H1 (cell line): ENCODE data around the gene CMSS1. TPM values are rescaled to one million over a fixed set of nuclear protein-coding genes. Genes with fewer than 3 reads are reported as not detected.

Experiments used
- CTCF ChIA-PET: fragments of 300-600 bp; sonication (Branson Sonifier 250); formaldehyde crosslinking; loops from one replicate; lab custom pipeline; 2021; ENCODE audit not compliant: partially characterized antibody; lab: Charles Lee
- POLR2A ChIA-PET: fragments of 300-600 bp; sonication (Branson Sonifier 250); formaldehyde crosslinking; loops from one replicate; lab custom pipeline; 2021; ENCODE audit warnings: inconsistent platforms; ENCODE audit not compliant: partially characterized antibody; lab: Charles Lee
- DNase-seq, 2 experiments: peaks; one replicate each; pipeline versions ENCODE4 v3.0.0 to v3.0.0-alpha.2; 2010 to 2022; ENCODE audit warnings: low spot score in 2 of 2, low read depth in 1 of 2, mixed read lengths in 1 of 2
- FAIRE-seq: peaks from 2 replicates; lab custom pipeline; 2011; peaks lifted over from hg19 to GRCh38; lab: Jason Lieb, UNC
- H2AFZ ChIP-seq: 2 replicates; pipeline ENCODE4 v1.8.1; 2012; ENCODE audit warnings: low read length, inconsistent platforms
- H2AK5ac ChIP-seq: 2 replicates; pipeline ENCODE4 v1.6.1; 2013; ENCODE audit warnings: low read depth, low read length
- H2BK120ac ChIP-seq: replicated peaks from 2 replicates; pipeline ENCODE3; 2013; ENCODE audit warnings: low read depth, low read length, inconsistent platforms
- H2BK12ac ChIP-seq: 2 replicates; pipeline ENCODE4 v1.6.1; 2013; ENCODE audit warnings: low read depth, low read length
- H2BK15ac ChIP-seq: 2 replicates; pipeline ENCODE4 v1.6.1; 2013; ENCODE audit warnings: low read length
- H2BK20ac ChIP-seq: 2 replicates; pipeline ENCODE4 v1.6.1; 2013; ENCODE audit warnings: low read length
- H2BK5ac ChIP-seq: 2 replicates; pipeline ENCODE4 v1.6.1; 2013; ENCODE audit warnings: low read depth, low read length
- H3K14ac ChIP-seq: 2 replicates; pipeline ENCODE4 v1.6.1; 2013; ENCODE audit warnings: inconsistent platforms; ENCODE audit not compliant: insufficient read length
- H3K18ac ChIP-seq: 2 replicates; pipeline ENCODE4 v1.6.1; 2013; ENCODE audit warnings: low read length; ENCODE audit errors: extremely low read depth
- H3K23ac ChIP-seq: 2 replicates; pipeline ENCODE4 v1.6.1; 2013; ENCODE audit warnings: inconsistent platforms; ENCODE audit not compliant: insufficient read length
- H3K23me2 ChIP-seq: 2 replicates; pipeline ENCODE4 v1.6.1; 2013; ENCODE audit warnings: low read depth, low read length
- H3K27ac ChIP-seq: 2 replicates; pipeline ENCODE4 v1.6.1; 2011; ENCODE audit warnings: low read depth, low read length, inconsistent platforms
- H3K27me3 ChIP-seq, 4 experiments: replicated peaks in 1 of 4; 1 replicate in 1 of 4; 2 replicates in 3 of 4; pipeline versions ENCODE4 v1.6.1 to v1.8.1; 2011 to 2013; ENCODE audit warnings: low read length in 3 of 4, mild to moderate bottlenecking in 3 of 4, inconsistent platforms in 2 of 4, mixed read lengths in 2 of 4, moderate library complexity in 1 of 4; ENCODE audit not compliant: control insufficient read depth in 3 of 4, insufficient read depth in 3 of 4; ENCODE audit errors: extremely low read depth in 1 of 4
- H3K36me3 ChIP-seq, 4 experiments: 2 replicates each; pipeline versions ENCODE4 v1.6.1 to v1.8.1; 2011 to 2013; ENCODE audit warnings: mild to moderate bottlenecking in 4 of 4, low read length in 3 of 4, moderate library complexity in 2 of 4, control low read depth in 1 of 4, inconsistent platforms in 1 of 4; ENCODE audit not compliant: insufficient read depth in 4 of 4, control insufficient read depth in 2 of 4
- H3K4ac ChIP-seq: replicated peaks from 2 replicates; pipeline ENCODE3; 2013; ENCODE audit warnings: low read length, low read depth, mixed read lengths, inconsistent platforms; ENCODE audit not compliant: insufficient read length
- H3K4me1 ChIP-seq, 4 experiments: replicated peaks in 1 of 4; 1 replicate in 1 of 4; 2 replicates in 3 of 4; pipeline versions ENCODE4 v1.6.1 to v1.8.1; 2011 to 2013; ENCODE audit warnings: low read length in 3 of 4, inconsistent platforms in 2 of 4, mixed read lengths in 1 of 4; ENCODE audit not compliant: insufficient read depth in 4 of 4, control insufficient read depth in 3 of 4
- H3K4me2 ChIP-seq, 2 experiments: 2 replicates each; pipeline versions ENCODE4 v1.6.1 to v1.8.1; 2011 to 2013; ENCODE audit warnings: low read depth in 2 of 2, low read length in 2 of 2, control low read depth in 1 of 2, inconsistent platforms in 1 of 2, mild to moderate bottlenecking in 1 of 2; ENCODE audit not compliant: insufficient read depth in 1 of 2
- H3K4me3 ChIP-seq, 4 experiments: fragments of 200-600, 300-600 bp in 1 of 4; sonication (generic), shearing (Covaris generic), sonication (Bioruptor Twin) in 1 of 4; 2 replicates each; pipeline versions ENCODE4 v1.5.1 to v1.8.1; 2011 to 2016; ENCODE audit warnings: low read length in 4 of 4, low read depth in 3 of 4, control low read depth in 2 of 4, inconsistent platforms in 2 of 4, mild to moderate bottlenecking in 2 of 4, mixed read lengths in 1 of 4, moderate library complexity in 1 of 4; ENCODE audit not compliant: insufficient read depth in 2 of 4; ENCODE audit errors: extremely low read depth in 1 of 4
- H3K56ac ChIP-seq: replicated peaks from 2 replicates; pipeline ENCODE3; 2013; ENCODE audit warnings: low read depth, mild to moderate bottlenecking, mixed read lengths, low read length, inconsistent platforms; ENCODE audit not compliant: insufficient read length
- H3K79me1 ChIP-seq: 2 replicates; pipeline ENCODE4 v1.6.1; 2013; ENCODE audit warnings: low read depth, low read length, control low read depth
- H3K79me2 ChIP-seq, 2 experiments: 2 replicates each; pipeline versions ENCODE4 v1.6.1 to v1.8.1; 2012 to 2013; ENCODE audit warnings: low read length in 2 of 2, mild to moderate bottlenecking in 2 of 2, inconsistent platforms in 1 of 2; ENCODE audit not compliant: insufficient read depth in 2 of 2, control insufficient read depth in 1 of 2
- H3K9ac ChIP-seq, 4 experiments: replicated peaks in 1 of 4; 1 replicate in 1 of 4; 2 replicates in 3 of 4; pipeline versions ENCODE4 v1.6.1 to v1.8.1; 2011 to 2013; ENCODE audit warnings: low read depth in 3 of 4, low read length in 3 of 4, control low read depth in 2 of 4, mild to moderate bottlenecking in 2 of 4, moderate library complexity in 2 of 4, inconsistent platforms in 1 of 4; ENCODE audit errors: extremely low read depth in 1 of 4
- H3K9me3 ChIP-seq, 2 experiments: 2 replicates each; pipeline versions ENCODE4 v1.6.1 to v1.8.1; 2012 to 2013; ENCODE audit warnings: mild to moderate bottlenecking in 2 of 2, moderate library complexity in 2 of 2, control low read depth in 1 of 2, inconsistent platforms in 1 of 2, low read depth in 1 of 2, low read length in 1 of 2, mixed read lengths in 1 of 2; ENCODE audit not compliant: insufficient read depth in 2 of 2
- H4K20me1 ChIP-seq, 2 experiments: replicated peaks in 1 of 2; 2 replicates each; pipeline versions ENCODE3 to v1.8.1; 2011 to 2013; ENCODE audit warnings: inconsistent platforms in 2 of 2, low read length in 2 of 2, mild to moderate bottlenecking in 1 of 2; ENCODE audit not compliant: insufficient read depth in 2 of 2, control insufficient read depth in 1 of 2
- H4K5ac ChIP-seq: 2 replicates; pipeline ENCODE4 v1.6.1; 2013; ENCODE audit warnings: low read length, low read depth, mixed read lengths, inconsistent platforms; ENCODE audit not compliant: insufficient read length
- H4K8ac ChIP-seq: 2 replicates; pipeline ENCODE4 v1.8.0; 2013; ENCODE audit warnings: mild to moderate bottlenecking, moderate library complexity, low read length, inconsistent platforms; ENCODE audit not compliant: insufficient read depth; ENCODE audit errors: extremely low read depth
- H4K91ac ChIP-seq: replicated peaks from 2 replicates; pipeline ENCODE3; 2013; ENCODE audit warnings: low read length, mixed read lengths, inconsistent platforms; ENCODE audit not compliant: insufficient read length
- ATF3 ChIP-seq: IDR thresholded peaks from 2 replicates; pipeline ENCODE4 v1.6.1; 2011; ENCODE audit warnings: low read depth, mild to moderate bottlenecking, low read length; ENCODE audit not compliant: insufficient read depth
- BRCA1 ChIP-seq: IDR thresholded peaks from 2 replicates; pipeline ENCODE4 v1.6.1; 2012; ENCODE audit warnings: low read depth, low read length, improper control_type of control experiment
- FOSL1 ChIP-seq: IDR thresholded peaks from 2 replicates; pipeline ENCODE4 v1.6.1; 2011; ENCODE audit warnings: mild to moderate bottlenecking, low read depth, low read length, moderate library complexity; ENCODE audit not compliant: insufficient read depth
- GABPA ChIP-seq: IDR thresholded peaks from 2 replicates; pipeline ENCODE4 v1.6.1; 2011; ENCODE audit warnings: mild to moderate bottlenecking, low read length, moderate library complexity, borderline replicate concordance; ENCODE audit not compliant: insufficient read depth
- POLR2AphosphoS5 ChIP-seq: IDR thresholded peaks from 2 replicates; pipeline ENCODE4 v1.6.1; 2011; ENCODE audit warnings: low read depth, low read length
- RAD21 ChIP-seq, 2 experiments: IDR thresholded peaks in 1 of 2; conservative IDR thresholded peaks in 1 of 2; 2 replicates each; pipeline ENCODE4 v1.6.1; 2011; ENCODE audit warnings: low read depth in 2 of 2, low read length in 2 of 2, improper control_type of control experiment in 1 of 2, inconsistent platforms in 1 of 2, mild to moderate bottlenecking in 1 of 2, moderate library complexity in 1 of 2
- RBBP5 ChIP-seq: IDR thresholded peaks from 2 replicates; pipeline ENCODE4 v1.7.1; 2012; ENCODE audit warnings: low read depth, mild to moderate bottlenecking, inconsistent platforms, low read length, moderate library complexity, borderline replicate concordance
- SIN3A ChIP-seq, 2 experiments: IDR thresholded peaks in 1 of 2; conservative IDR thresholded peaks in 1 of 2; 2 replicates each; pipeline ENCODE4 v1.6.1; 2011 to 2012; ENCODE audit warnings: low read length in 2 of 2, improper control_type of control experiment in 1 of 2, low read depth in 1 of 2, mild to moderate bottlenecking in 1 of 2
- SIRT6 ChIP-seq: IDR thresholded peaks from one replicate; pipeline ENCODE4 v1.7.1; 2012; ENCODE audit warnings: low read length, inconsistent platforms
- SP4 ChIP-seq: IDR thresholded peaks from 2 replicates; pipeline ENCODE4 v1.6.1; 2012; ENCODE audit warnings: low read length, inconsistent platforms
- TAF1 ChIP-seq: IDR thresholded peaks from 2 replicates; pipeline ENCODE4 v1.6.1; 2011; ENCODE audit warnings: mild to moderate bottlenecking, low read depth, low read length
- TAF7 ChIP-seq: optimal IDR thresholded peaks from 2 replicates; pipeline ENCODE3; 2011; ENCODE audit warnings: low read depth, mild to moderate bottlenecking, inconsistent platforms, low read length, moderate library complexity, borderline replicate concordance
- WGBS, 2 experiments: shearing (Covaris generic) in 1 of 2; methylation state at CpG; one replicate each; pipeline versions ENCODE4 v1.1.6 to v1.1.7; 2013 to 2015; ENCODE audit warnings: low lambda C conversion rate in 2 of 2, mixed read lengths in 2 of 2, inconsistent platforms in 1 of 2, low coverage in 1 of 2, missing lambda C conversion rate in 1 of 2; ENCODE audit not compliant: insufficient replicate concordance in 2 of 2, insufficient coverage in 1 of 2, insufficient read length in 1 of 2; ENCODE audit errors: extremely low coverage in 1 of 2, missing lambda C conversion rate in 1 of 2; 5-methylcytosine and 5-hydroxymethylcytosine counted together
- polyA plus RNA-seq, 7 experiments: library from polyadenylated mRNA; depleted of rRNA in 3 of 7; stranded (reverse) in 5 of 7; unstranded in 2 of 7; fragments of >200 nt in 5 of 7; fragments of 200-250 nt in 2 of 7; gene quantifications; 1 replicate in 5 of 7; 2 replicates in 1 of 7; 4 replicates in 1 of 7; pipeline versions ENCODE4 v1.2.1 to v1.2.3, GENCODE V29; 2011 to 2013; ENCODE audit warnings: missing spikeins in 2 of 7, mixed read lengths in 2 of 7
- total RNA-seq: library from RNA; stranded (reverse); fragmentation: NEBNext Ultra II Directional; extraction: Animal tissue kit (Norgen Biotek cat#: 25700); gene quantifications from 2 replicates; pipeline ENCODE4 v1.2.1, GENCODE V29; 2021

Gene CMSS1
- total and polyA plus RNA-seq, 2 of the 8 experiments (the other 6 are each of a cell fraction or from before 2014, with no cell fraction given) = 15.2 to 75.1 TPM

- Histone ChIP-seq H3K9me3 (no peaks in the 10 kb centered on the region), H2AK5ac (no peak overlapping the region), H3K79me2 (no peaks in the 10 kb centered on the region), H3K9ac (no peak overlapping the region), H3K56ac (no peak overlapping the region), H2AFZ (no peak overlapping the region), H4K91ac (no peak overlapping the region), H4K8ac (no peak overlapping the region), H3K14ac (no peak overlapping the region), H3K4me2 (no peak overlapping the region), H3K4me3 (no peak overlapping the region), H2BK15ac (no peak overlapping the region), H3K4ac (no peak overlapping the region), H4K20me1 (no peaks in the 10 kb centered on the region), H3K18ac (no peak overlapping the region)
- TF ChIP-seq ATF3 (no peak), RAD21 (IDR thresholded peaks at IDR 0.05 in 1 of 2, conservative IDR thresholded peaks at IDR 0.05 in 1 of 2; ENCODE audit: low read depth in 2 of 2, low read length in 2 of 2) (no peak), TAF1 (no peak), FOSL1 (no peak), SP4 (no peak), POLR2AphosphoS5 (no peak), SIRT6 (no peak), SIN3A (conservative IDR thresholded peaks at IDR 0.05 in 1 of 2, IDR thresholded peaks at IDR 0.05 in 1 of 2; ENCODE audit: low read depth in 1 of 2, low read length in 2 of 2) (no peak), TAF7 (no peak), GABPA (no peak), BRCA1 (no peak), RBBP5 (no peak)
- TF ChIP-seq, all 59 proteins: peak for 0
- Histone ChIP-seq H2BK5ac (no peak overlapping the region), H3K79me1 (no peaks in the 10 kb centered on the region), H3K36me3 (no peaks in the 10 kb centered on the region), H4K5ac (no peak overlapping the region), H2BK120ac (no peak overlapping the region), H3K27me3 (no peaks in the 10 kb centered on the region), H2BK20ac (no peak overlapping the region), H3K23me2 (no peaks in the 10 kb centered on the region), H3K23ac (no peak overlapping the region), H3K27ac (no peak overlapping the region), H3K4me1 (peaks cover 3 to 8% (median 5%) of the 10 kb centered on the region in 4 experiments; a peak in 5 of 7 replicates), H2BK12ac (no peak overlapping the region)
- ChIA-PET CTCF (no interaction called here), POLR2A (no interaction called here)
- 73% methylated on average over 5 of the region's 5 CpGs; no CpG with 5 or more reads in 1 of the 2 experiments for WGBS, 2 experiments
- DNase-seq = no peak
- FAIRE-seq = no peak
Measured at GRCh38 chr3:100009276-100010086, 191.8 kb downstream of the CMSS1 start.
